Activated naive CD4-positive, alpha-beta T cell treated with anti-CD3 and anti-CD28 coated beads, Interleukin-2, amount 50 U/mL, for 24 hours (primary cell): ENCODE measurements around the gene DGKH.
"Not testable (repeated sequence)": the region's sequence is repeated elsewhere in the genome, so short reads cannot be mapped to it uniquely, and the experiment has no call there.

ENCODE experiments used
- H3K27ac Mint-ChIP-seq: one replicate; pipeline ENCODE4 v1.8.0; 2021; ENCODE audit warnings: mild to moderate bottlenecking, mixed read lengths
- H3K27me3 Mint-ChIP-seq: one replicate; pipeline ENCODE4 v1.8.0; 2021; ENCODE audit warnings: mixed read lengths
- H3K36me3 Mint-ChIP-seq: one replicate; pipeline ENCODE4 v1.8.0; 2021; ENCODE audit warnings: mixed read lengths
- H3K4me1 Mint-ChIP-seq: one replicate; pipeline ENCODE4 v1.8.0; 2021; ENCODE audit warnings: mixed read lengths
- H3K4me3 Mint-ChIP-seq: one replicate; pipeline ENCODE4 v1.8.0; 2021; ENCODE audit warnings: mild to moderate bottlenecking, mixed read lengths
- H3K9me3 Mint-ChIP-seq: one replicate; pipeline ENCODE4 v1.8.0; 2021; ENCODE audit warnings: mixed read lengths

Gene DGKH

DNA sequence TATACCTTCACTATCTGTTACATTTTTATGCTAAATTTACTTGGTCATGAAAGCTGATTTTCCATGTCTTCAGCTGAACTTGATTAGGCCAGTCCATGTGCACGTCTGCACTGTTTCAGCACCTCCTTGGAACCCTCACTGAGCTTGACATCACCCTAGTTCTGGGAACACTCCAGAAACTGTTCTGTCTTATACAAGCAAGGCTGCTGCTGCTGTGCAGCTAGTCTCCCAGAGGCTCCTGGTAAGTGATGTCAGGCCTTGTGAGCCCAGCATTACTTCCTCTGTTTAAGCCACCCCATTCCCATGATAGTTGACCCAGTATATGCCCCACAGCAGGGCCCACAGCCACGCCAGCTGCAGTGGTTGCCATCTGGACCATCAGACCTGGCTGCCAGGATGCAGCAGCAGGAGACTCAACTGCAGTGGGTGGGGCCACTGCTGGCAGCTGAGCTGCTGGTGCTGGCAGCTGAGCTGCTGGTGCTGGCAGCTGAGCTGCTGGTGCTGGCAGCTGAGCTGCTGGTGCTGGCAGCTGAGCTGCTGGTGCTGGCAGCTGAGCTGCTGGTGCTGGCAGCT is 133.0 kb downstream of the DGKH start:
- Mint-ChIP-seq H3K27me3 (no peaks in the 10 kb centered on the region), H3K27ac (no peak overlapping the region), H3K36me3 (peaks cover 10% of the 10 kb centered on the region), H3K9me3 (no peaks in the 10 kb centered on the region), H3K4me1 (peaks cover 3% of the 10 kb centered on the region), H3K4me3 (no peak overlapping the region)

DNA sequence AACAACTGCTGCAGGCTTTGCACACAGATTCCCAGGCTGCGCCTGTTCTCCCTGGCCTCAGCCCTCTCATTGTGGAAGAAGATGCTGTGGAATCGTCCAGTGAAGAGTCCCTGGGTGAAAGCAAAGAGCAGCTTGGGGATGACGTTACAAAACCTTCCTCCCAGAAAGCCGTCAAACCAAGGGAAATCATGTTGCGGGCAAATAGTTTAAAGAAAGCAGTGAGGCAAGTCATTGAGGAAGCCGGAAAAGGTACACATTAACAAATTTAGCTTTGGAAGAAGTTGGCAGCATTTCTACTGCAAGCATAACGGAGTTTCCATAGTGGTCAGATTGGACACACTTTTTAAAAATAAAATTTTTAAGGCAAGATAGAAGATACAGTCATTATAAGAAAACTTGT is 140.6 kb downstream of the DGKH start:
- H3K27ac Mint-ChIP-seq = no peak overlapping the region

DNA sequence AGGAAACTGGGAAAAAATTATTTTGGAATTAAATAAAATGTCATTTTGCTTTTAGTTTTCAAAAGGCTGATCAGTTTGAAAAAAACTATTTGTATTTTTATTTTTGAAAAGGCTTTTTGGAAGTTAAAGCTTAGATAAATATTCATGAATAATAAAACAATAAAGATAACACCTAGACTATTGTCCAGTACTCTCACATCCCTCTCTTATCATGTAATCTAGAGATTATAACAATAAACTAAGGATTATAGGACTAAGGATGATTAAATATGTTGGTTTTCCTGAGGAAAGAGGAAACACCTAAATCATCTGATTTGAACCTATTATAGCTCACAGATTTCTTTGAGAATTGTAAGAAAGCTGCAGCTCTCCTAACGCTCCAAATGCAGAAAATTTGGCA is 142.1 kb downstream of the DGKH start:
- peaks cover 21% of the 10 kb centered on the region for H3K36me3 Mint-ChIP-seq
- no peak overlapping the region for H3K27ac Mint-ChIP-seq
- H3K27me3 Mint-ChIP-seq = no peaks in the 10 kb centered on the region
- H3K4me3 Mint-ChIP-seq = no peak overlapping the region
- H3K9me3 Mint-ChIP-seq = no peaks in the 10 kb centered on the region
- H3K4me1 Mint-ChIP-seq = no peaks in the 10 kb centered on the region

More for the DNA sequence above, 140.6 kb downstream of the DGKH start:
- Mint-ChIP-seq H3K27me3 (no peaks in the 10 kb centered on the region), H3K9me3 (no peaks in the 10 kb centered on the region), H3K4me3 (no peak overlapping the region), H3K4me1 (no peaks in the 10 kb centered on the region), H3K36me3 (peaks cover 22% of the 10 kb centered on the region)

DNA sequence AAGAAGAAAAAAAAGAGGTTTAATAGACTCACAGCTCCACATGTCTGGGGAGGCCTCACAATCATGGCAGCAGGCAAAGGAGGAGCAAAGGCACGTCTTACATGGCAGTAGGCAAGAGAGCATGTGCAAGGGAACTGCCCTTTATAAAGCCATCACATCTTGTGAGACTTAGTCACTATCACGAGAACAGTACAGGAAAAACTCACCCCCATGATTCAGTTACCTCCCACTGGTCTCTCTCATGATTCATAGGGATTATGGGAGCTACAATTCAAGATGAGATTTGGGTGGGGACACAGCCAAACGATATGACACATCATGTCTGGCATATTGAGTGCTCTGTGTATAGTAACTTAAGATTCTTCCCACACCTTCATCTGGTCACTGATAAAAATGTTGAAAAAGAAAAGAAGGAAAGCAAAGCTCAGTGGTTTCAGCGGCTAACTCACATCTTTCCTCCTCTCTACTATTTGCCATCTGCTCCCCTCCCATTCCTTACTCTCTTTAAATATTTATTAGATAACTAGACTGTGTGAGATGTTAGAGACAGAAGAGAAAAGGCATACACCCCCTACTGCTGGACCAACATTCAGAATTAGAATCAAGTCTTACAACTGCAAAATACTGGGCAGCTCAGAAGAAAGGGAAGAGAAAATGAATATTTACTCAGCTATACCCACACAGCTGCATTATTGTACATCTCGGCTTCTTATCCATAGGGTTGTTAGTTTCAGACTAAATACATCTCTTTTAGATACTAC is 163.4 kb downstream of the DGKH start:
- Mint-ChIP-seq H3K27ac (no peak overlapping the region), H3K9me3 (no peaks in the 10 kb centered on the region)

DNA sequence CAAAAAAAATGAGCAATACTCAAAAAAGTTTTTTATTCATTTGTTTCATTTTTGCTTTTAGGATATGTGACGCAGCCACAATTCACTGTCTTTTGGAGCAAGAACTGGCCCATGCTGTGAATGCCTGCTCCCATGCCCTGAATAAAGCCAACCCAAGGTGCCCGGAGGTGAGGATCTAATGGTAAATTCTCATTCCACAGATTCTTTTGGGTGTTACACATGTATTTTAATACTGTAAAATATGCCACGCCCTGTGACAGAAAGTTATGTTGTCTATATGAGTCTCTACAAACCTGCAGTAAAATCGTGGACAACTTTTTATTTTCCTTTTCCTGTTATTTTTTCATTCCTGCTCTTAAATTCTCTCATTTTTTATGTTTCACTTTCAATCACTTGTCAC is 166.0 kb downstream of the DGKH start:
- Mint-ChIP-seq H3K4me1 (no peaks in the 10 kb centered on the region), H3K27me3 (no peaks in the 10 kb centered on the region), H3K4me3 (no peak overlapping the region), H3K36me3 (peaks cover 13% of the 10 kb centered on the region), H3K27ac (no peak overlapping the region), H3K9me3 (no peaks in the 10 kb centered on the region)

More for the DNA sequence above, 163.4 kb downstream of the DGKH start:
- Mint-ChIP-seq H3K27me3 (no peaks in the 10 kb centered on the region), H3K36me3 (peaks cover 16% of the 10 kb centered on the region), H3K4me1 (no peaks in the 10 kb centered on the region), H3K4me3 (no peak overlapping the region)

DNA sequence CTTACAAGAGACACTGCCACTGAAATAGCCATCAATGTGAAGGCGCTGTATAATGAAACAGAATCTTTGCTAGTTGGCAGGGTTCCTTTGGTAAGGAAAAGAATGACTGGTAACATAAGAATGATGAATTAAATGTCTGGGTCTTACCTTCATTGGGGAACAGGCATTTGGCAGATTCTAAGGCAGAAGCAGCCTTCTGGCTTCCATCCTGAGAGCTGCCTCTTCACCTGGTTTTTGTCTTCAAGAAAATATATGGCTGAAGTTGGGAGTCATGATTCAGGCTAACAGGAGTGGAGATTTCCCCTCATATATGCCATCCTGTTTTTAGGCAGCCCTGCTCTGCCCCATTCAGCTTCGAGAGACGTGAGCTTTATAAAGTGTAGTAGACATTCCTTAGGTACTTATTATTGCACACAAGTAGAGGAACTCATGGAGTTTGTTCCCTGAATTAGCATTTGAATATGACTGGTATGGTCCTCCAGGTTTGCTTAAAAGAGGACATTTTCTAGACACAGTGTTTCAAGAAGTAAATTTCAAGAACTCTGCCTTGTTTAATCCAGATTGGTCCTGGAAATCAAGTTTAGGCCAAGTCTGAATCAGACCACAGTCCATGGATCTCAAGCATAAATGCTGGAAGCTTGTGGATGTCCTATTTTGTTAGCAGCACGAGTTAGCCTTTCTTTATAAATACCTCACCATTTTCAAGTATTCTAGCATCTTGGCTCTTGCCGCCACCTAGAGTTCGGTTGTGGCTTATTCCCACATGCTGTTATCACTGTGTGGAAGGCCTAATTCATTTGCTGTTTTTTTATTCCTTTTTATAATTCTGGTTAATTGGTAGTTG is 167.4 kb downstream of the DGKH start:
- no peaks in the 10 kb centered on the region for H3K27me3 Mint-ChIP-seq
- H3K36me3 Mint-ChIP-seq = peaks cover 11% of the 10 kb centered on the region
- no peak overlapping the region for H3K27ac Mint-ChIP-seq
- H3K4me1 Mint-ChIP-seq = no peaks in the 10 kb centered on the region
- no peaks in the 10 kb centered on the region for H3K9me3 Mint-ChIP-seq
- H3K4me3 Mint-ChIP-seq = no peak overlapping the region

DNA sequence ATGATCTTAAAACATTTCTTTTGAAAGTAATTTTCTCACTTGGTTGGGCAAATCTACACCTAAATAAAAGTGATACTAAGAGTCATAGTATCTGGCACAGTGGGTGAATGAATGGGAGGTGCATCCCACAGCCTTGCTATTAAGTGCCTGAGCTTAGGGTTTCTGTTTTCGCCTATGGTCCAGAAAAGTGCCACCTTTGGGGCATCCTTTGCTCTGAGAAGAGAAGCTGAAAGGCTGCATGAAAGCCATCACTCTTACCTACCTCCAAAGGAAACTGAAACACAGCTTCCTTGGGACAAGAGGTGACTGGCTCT is 167.9 kb downstream of the DGKH start:
- no peaks in the 10 kb centered on the region for H3K27me3 Mint-ChIP-seq
- no peak overlapping the region for H3K27ac Mint-ChIP-seq
- no peaks in the 10 kb centered on the region for H3K9me3 Mint-ChIP-seq
- H3K4me3 Mint-ChIP-seq = no peak overlapping the region
- H3K36me3 Mint-ChIP-seq = peaks cover 8% of the 10 kb centered on the region
- no peaks in the 10 kb centered on the region for H3K4me1 Mint-ChIP-seq

DNA sequence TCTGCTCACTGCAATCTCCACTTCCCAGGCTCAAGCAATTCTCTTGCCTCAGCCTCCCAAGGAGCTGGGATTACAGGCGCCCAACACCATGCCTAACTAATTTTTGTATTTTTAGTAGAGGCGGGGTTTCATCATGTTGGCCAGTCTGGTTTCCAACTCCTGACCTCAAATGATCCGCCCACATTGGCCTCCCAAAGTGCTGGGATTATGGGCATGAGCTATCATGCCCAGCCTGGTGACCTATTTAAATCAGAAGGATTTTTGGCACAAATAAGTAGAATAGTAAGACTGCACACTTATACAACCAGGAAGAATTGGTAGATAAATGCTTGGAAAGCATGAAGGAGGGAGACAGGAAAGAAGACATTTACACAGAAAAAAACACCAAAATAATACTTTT is 170.1 kb downstream of the DGKH start:
- Mint-ChIP-seq H3K27ac (no peak overlapping the region), H3K4me1 (no peaks in the 10 kb centered on the region), H3K4me3 (no peak overlapping the region), H3K36me3 (peaks cover 7% of the 10 kb centered on the region), H3K27me3 (no peaks in the 10 kb centered on the region), H3K9me3 (no peaks in the 10 kb centered on the region)

DNA sequence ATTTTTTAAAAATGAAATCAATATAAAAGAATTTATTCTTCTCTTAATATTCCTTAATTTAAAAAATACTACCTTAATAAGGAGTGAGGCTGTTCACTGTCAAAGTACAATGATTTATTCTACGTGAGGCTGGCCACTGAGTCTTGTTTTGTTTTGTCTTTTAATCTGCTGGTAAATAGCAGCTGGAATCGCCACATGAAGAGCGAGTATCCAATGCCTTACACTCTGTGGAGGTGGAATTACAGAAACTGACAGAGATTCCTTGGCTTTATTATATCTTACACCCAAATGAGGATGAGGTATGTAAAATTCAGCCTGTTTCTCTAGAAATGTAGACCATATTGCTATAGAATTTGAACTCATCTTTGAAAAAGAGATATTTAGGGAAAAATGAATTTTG is 170.6 kb downstream of the DGKH start:
- H3K27me3 Mint-ChIP-seq = no peaks in the 10 kb centered on the region

DNA sequence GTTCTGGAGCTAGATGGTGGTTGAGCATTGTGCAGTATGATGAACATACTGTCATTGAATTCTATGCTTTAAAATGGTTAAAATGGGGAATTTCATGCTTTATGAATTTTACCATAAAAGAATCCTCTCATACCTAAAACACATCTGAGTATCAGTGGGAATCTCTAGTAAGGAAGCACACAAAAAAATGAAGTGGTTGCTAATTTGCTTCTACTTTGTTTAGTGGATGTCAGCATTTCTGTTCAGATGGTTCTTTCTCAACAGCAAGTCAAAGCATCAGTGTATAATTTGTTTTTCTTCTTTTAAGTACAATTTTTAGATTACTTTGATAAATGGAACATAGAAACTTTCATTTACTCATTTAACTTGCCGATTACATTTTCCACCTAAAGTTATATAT is 171.4 kb downstream of the DGKH start:
- H3K4me1 Mint-ChIP-seq = no peaks in the 10 kb centered on the region
- no peaks in the 10 kb centered on the region for H3K27me3 Mint-ChIP-seq
- H3K27ac Mint-ChIP-seq = no peak overlapping the region
- no peaks in the 10 kb centered on the region for H3K9me3 Mint-ChIP-seq
- H3K36me3 Mint-ChIP-seq = peaks cover 9% of the 10 kb centered on the region
- no peak overlapping the region for H3K4me3 Mint-ChIP-seq

More for the DNA sequence above, 170.6 kb downstream of the DGKH start:
- Mint-ChIP-seq H3K4me3 (no peak overlapping the region), H3K27ac (no peak overlapping the region), H3K9me3 (no peaks in the 10 kb centered on the region), H3K4me1 (no peaks in the 10 kb centered on the region), H3K36me3 (peaks cover 7% of the 10 kb centered on the region)

DNA sequence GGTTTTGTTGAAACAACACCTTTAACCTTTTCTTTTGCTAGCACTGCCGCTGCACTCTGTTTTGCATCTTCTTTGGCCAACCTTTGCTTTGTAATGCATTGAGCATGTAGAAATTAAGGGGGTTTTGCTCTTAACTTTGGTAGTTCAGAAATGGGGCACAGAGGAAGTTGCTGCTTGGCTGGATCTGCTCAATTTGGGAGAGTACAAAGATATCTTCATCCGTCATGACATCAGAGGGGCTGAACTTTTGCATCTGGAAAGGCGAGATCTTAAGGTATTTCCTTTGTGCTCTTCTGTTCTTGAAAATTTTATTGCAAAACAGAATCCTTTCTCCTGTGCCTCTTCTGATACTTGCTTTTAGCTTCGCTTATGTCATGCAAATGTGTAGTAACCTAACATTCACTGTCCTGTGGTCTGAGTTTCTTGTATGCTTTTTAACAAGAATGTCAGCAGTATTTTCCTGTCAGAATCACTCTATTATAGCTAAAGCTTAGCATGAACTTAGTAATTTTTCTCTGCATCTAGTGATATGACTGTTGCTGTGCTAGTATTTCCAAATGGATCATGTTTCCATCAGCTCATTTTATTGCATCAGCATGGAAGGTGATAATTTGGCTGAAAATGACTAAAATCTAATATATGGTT is 172.8 kb downstream of the DGKH start:
- H3K27ac Mint-ChIP-seq = no peak overlapping the region
- no peaks in the 10 kb centered on the region for H3K4me1 Mint-ChIP-seq
- no peaks in the 10 kb centered on the region for H3K27me3 Mint-ChIP-seq
- no peaks in the 10 kb centered on the region for H3K9me3 Mint-ChIP-seq
- H3K4me3 Mint-ChIP-seq = no peak overlapping the region
- peaks cover 17% of the 10 kb centered on the region for H3K36me3 Mint-ChIP-seq

DNA sequence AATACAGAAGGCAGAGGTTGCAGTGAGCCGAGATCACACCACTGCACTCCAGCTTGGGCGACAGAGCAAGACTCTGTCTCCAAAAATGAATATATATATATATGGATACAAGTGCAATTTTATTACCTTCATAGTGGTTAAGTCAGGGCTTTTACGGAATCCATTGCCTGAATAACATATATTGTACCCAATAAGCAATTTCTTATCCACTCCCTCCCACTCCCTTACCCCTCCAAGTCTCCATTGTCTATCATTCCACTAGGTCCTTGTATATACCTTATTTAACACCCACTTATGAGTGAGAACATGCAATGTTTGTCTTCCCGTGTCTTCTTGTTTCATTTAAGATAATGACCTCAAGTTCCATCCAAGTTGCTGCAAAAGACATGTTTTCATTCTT is 175.2 kb downstream of the DGKH start:
- Mint-ChIP-seq H3K4me1 (no peaks in the 10 kb centered on the region), H3K4me3 (no peak overlapping the region), H3K27ac (no peak overlapping the region), H3K27me3 (no peaks in the 10 kb centered on the region), H3K36me3 (peaks cover 20% of the 10 kb centered on the region), H3K9me3 (no peaks in the 10 kb centered on the region)

DNA sequence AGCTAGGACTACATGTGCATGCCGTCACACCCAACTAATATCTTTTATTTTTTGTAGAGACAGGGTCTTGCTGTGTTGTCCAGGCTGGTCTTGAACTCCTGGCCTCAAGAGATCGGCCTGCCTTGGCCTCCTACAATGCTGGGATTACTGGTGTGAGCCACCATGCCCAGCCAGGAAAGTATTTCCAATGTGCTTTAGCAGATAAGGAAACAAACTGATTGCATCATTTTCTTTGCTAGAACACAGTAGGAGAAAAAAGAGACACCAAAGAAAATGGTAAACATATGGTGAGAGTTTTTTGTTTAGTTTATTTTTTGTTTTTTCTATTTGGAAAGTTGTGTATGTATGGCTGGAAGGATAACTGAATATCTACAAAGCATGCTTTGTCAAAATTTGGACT is 176.6 kb downstream of the DGKH start:
- H3K36me3 Mint-ChIP-seq = peaks cover 19% of the 10 kb centered on the region
- no peak overlapping the region for H3K4me3 Mint-ChIP-seq
- no peak overlapping the region for H3K27ac Mint-ChIP-seq
- no peaks in the 10 kb centered on the region for H3K27me3 Mint-ChIP-seq
- no peaks in the 10 kb centered on the region for H3K4me1 Mint-ChIP-seq
- no peaks in the 10 kb centered on the region for H3K9me3 Mint-ChIP-seq

DNA sequence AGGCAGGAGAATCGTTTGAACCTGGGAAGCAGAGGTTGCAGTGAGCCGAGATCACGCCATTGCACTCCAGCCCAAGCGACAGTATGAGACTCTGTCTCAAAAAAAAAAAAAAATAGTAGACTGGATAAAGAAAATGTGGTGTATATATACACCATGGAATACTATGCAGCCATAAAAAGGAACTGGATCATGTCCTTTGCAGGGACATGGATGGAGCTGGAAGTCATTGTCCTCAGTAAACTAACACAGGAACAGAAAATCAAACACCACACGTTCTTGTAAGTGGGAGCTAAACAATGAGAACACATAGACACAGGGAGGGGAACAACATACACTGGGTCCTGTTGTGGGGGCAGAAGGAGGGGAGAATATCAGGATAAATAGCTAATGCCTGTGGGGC is 178.3 kb downstream of the DGKH start:
- H3K4me3 Mint-ChIP-seq, H3K4me1 Mint-ChIP-seq, H3K9me3 Mint-ChIP-seq, H3K27ac Mint-ChIP-seq, H3K27me3 Mint-ChIP-seq: not testable (repeated sequence)
- peaks cover 19% of the 10 kb centered on the region for H3K36me3 Mint-ChIP-seq

DNA sequence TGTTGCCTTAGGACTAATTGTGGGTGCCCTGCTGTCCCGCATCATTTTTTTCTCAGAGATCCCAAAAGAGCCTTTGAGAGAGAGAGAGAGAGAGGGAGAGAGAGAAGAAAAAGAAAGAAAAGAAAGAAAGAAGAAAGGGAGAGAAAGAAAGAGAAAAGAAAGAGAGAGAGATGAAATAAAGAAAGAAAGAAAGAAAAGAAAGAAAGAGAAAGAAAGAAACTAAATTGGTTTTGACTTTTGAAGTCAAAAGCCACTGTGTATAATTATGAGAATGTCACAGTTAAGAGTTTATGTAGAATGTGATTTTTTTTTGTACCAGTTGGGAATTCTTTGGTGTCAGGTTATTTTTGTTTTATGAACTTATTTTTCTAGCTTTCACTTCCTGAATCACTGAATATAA is 180.1 kb downstream of the DGKH start:
- peaks cover 25% of the 10 kb centered on the region for H3K36me3 Mint-ChIP-seq
- H3K9me3 Mint-ChIP-seq = no peaks in the 10 kb centered on the region
- no peak overlapping the region for H3K4me3 Mint-ChIP-seq
- H3K4me1 Mint-ChIP-seq = no peaks in the 10 kb centered on the region
- H3K27ac Mint-ChIP-seq = no peak overlapping the region
- H3K27me3 Mint-ChIP-seq = no peaks in the 10 kb centered on the region

DNA sequence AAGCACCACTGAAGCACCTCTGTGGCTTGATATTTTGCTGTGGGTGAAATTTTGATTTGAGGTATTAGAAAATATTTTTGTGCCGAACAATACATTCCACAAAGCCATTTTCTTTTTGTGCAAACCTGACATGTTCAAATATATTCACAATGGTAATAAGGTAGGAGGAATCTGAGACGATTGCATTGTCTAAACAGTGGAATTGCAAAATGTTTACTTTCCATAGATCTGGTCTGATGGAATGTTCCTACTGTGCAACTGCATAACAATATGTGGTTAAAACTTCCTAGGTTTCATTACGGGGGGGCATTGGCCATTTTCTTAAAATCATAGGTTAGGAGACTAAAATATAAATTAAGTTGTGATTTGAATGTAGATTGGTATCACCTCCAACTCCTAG is 180.8 kb downstream of the DGKH start:
- Mint-ChIP-seq H3K27me3 (no peaks in the 10 kb centered on the region), H3K9me3 (no peaks in the 10 kb centered on the region), H3K4me3 (no peak overlapping the region), H3K4me1 (no peaks in the 10 kb centered on the region), H3K27ac (no peak overlapping the region), H3K36me3 (peaks cover 23% of the 10 kb centered on the region)
